Lower leg skin (tissue), 4 donors: ENCODE measurements around the gene IQCK. TPM values are rescaled to one million over a fixed set of nuclear protein-coding genes. Genes with fewer than 3 reads are reported as not detected.
A peak's percentile ranks its signal among the peaks of the same experiment; 100 is the strongest.

Experiments
- DNase-seq, 2 donors: peaks; one replicate each; pipeline ENCODE4 v3.0.0-alpha.2; 2019; ENCODE audit warnings: low spot score in 2 of 2
- H3K4me3 ChIP-seq: fragments of 200-600 bp; sonication (generic); 2 replicates; pipeline ENCODE4 v1.5.1; 2017; ENCODE audit warnings: mild to moderate bottlenecking, low read depth; ENCODE audit not compliant: poor library complexity, severe bottlenecking
- CTCF ChIP-seq, 3 donors: fragments of 450-650 bp; IDR thresholded peaks; one replicate each; pipeline ENCODE4 v1.5.1; 2016; ENCODE audit warnings: antibody characterized with exemption in 3 of 3, mild to moderate bottlenecking in 3 of 3, moderate library complexity in 2 of 3
- POLR2A ChIP-seq, 2 donors: fragments of 450-650 bp; IDR thresholded peaks; one replicate each; pipeline ENCODE4 v1.6.1; 2016 to 2017; ENCODE audit warnings: antibody characterized with exemption in 2 of 2, mild to moderate bottlenecking in 1 of 2, moderate library complexity in 1 of 2
- WGBS, 2 donors: methylation state at CpG; one replicate each; pipeline ENCODE4 v1.1.5; 2018; 5-methylcytosine and 5-hydroxymethylcytosine counted together
- intact Hi-C: fragments of 100-400 bp; cut with DNase I; formaldehyde crosslinking; loops from one replicate; pipeline ENCODE4 v1.15.0; 2023; ENCODE audit warnings: low total_unique reads
- total RNA-seq, 4 donors: library from RNA; depleted of rRNA; stranded (reverse); fragments of >200 nt; gene quantifications; one replicate each; pipeline ENCODE4 v1.1.0, GENCODE V29; 2016

Gene IQCK
- total RNA-seq, 4 donors from 2014 or later, result 6.9 to 20.7 (median 10.9) TPM

- intact Hi-C loops, result no loop called here
- no peak for DNase-seq
- no peak overlapping the region for H3K4me3 ChIP-seq
- TF ChIP-seq CTCF (IDR thresholded peaks at IDR 0.05) (no peak), POLR2A (IDR thresholded peaks at IDR 0.05) (no peak)
- WGBS, 2 donors, result 56 to 62% methylated on average over 5 of the region's 5 CpGs
These were observed 181.5 kb downstream of the IQCK start for GRCh38 chr16:19899605-19899955.

DNA sequence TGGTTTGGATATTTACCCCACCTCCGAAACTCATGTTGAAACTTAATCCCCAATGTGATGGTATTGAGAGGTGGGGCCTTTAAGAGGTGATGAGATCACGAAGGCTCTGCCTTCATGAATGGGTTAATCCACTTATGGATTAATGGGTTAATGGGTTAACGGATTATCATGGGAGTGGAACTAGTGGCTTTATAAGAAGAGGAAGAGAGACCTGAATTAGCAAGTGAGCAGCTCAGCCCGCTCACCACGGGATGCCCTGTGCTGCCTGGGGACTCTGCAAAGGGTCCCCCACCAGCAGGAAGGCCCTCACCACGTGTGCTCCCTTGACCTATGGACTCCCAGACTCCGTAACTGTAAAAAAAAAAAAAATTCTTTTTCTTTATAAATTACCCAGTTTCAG is 183.1 kb downstream of the IQCK start:
- no peak overlapping the region for H3K4me3 ChIP-seq
- TF ChIP-seq POLR2A (IDR thresholded peaks at IDR 0.05) (no peak), CTCF (IDR thresholded peaks at IDR 0.05) (no peak)
- WGBS, 2 donors, result 78 to 80% methylated on average over 7 of the region's 7 CpGs
- intact Hi-C loops, result loop anchor here (5.0 kb wide), 1 partner anchor 491 kb away; no protein-coding TSS in a partner anchor
- no peak for DNase-seq

DNA sequence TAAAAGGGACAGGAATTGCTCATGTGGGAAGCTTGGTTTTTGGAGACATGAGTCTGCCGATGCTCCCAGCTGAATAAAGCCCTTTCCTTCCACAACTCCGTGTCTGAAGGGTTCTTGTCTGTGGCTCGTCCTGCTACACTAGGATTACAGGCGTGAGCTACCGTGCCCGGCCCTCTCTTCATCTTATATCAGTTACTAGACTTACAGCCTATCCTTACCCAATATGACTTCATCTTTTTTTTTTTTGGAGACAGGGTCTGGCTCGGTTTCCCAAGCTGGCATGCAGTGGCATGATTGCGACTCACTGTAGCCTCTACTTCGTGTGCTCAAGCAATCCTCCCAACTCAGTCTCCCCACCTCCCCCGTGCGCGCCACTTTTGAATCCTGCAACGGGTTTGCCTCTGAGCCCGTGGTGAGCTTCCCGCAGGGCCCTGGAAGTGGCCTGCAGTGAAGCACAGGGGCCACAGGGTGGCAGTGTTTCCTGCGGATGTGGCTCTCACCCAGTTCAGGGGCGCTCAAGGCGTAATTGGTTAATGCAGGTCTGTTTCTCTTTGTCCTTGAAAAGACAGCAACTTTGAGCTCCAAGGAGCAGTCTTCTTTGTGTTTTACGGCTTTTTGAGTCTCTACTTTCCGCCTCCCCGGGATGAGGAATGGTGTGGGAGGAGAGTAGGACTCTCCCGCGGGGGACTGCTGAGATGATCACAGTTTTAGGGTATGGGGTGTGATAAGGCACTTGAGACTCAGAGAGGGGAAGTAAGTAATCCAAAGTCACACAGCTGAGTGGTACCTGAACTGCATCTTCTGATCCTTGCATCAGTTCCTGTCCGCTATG is 189.3 kb downstream of the IQCK start:
- intact Hi-C loops, result no loop called here
- no peak overlapping the region for H3K4me3 ChIP-seq
- TF ChIP-seq POLR2A (IDR thresholded peaks at IDR 0.05) (no peak), CTCF (IDR thresholded peaks at IDR 0.05) (peak in 1 of 3 donors; percentile 34)
- DNase-seq, result peak; percentile 27 to 90
- 26 to 31% methylated on average over 23 to 24 of the region's 24 CpGs for WGBS, 2 donors

Other genes with a start within 250 kb of the IQCK start
- gene GDE1, start 196.2 kb upstream of the IQCK start, total RNA-seq, result 10 to 100 TPM; 41.7 to 65.0 (median 58.6) TPM
- gene CCP110, start 194.3 kb upstream of the IQCK start, total RNA-seq, result 1 to 10 TPM; 6.6 to 8.6 (median 7.5) TPM
- 10 to 100 TPM; 14.5 to 24.2 (median 17.0) TPM for gene VPS35L, start 162.6 kb upstream of the IQCK start, total RNA-seq
- 10 to 100 TPM; 12.1 to 22.7 (median 15.0) TPM for gene KNOP1, start within 50 bp of the IQCK start, total RNA-seq
- 10 to 100 TPM in 2 of 4 donors, 1 to 10 TPM in 2; 5.0 to 16.6 (median 9.5) TPM for gene GPRC5B, start 166.6 kb downstream of the IQCK start, total RNA-seq